Gastrocnemius medialis (tissue), 4 donors: ENCODE measurements around the gene AFAP1.

Experiments
- CTCF ChIP-seq, 5 experiments: fragments of 450-650 bp in 3 of 5; fragments of 200-600 bp in 2 of 5; sonication (generic) in 2 of 5; IDR thresholded peaks in 4 of 5; conservative IDR thresholded peaks in 1 of 5; 1 replicate in 4 of 5; 2 replicates in 1 of 5; pipeline ENCODE4 v1.5.1; 2016 to 2019; ENCODE audit warnings: antibody characterized with exemption in 5 of 5, mild to moderate bottlenecking in 3 of 5, moderate library complexity in 3 of 5
- POLR2A ChIP-seq, 2 donors: fragments of 450-650 bp; IDR thresholded peaks; one replicate each; pipeline ENCODE4 v1.6.1; 2017; ENCODE audit warnings: antibody characterized with exemption in 2 of 2, mild to moderate bottlenecking in 2 of 2, moderate library complexity in 2 of 2

GRCh38 chr4:7947927-7948326, 8.3 kb upstream of the AFAP1 start:
- no peak for TF ChIP-seq CTCF (IDR thresholded peaks at IDR 0.05 in 4 of 5, conservative IDR thresholded peaks at IDR 0.05 in 1 of 5)
- TF ChIP-seq POLR2A (IDR thresholded peaks at IDR 0.05), result no peak
